Stimulated activated CD8-positive, alpha-beta memory T cell treated with anti-CD3 and anti-CD28 coated beads, Interleukin-7, amount 100 ng/mL, for 4 hours (primary cell): ENCODE data around the gene ZNF710.
"Not testable (repeated sequence)": the region's sequence is repeated elsewhere in the genome, so short reads cannot be mapped to it uniquely, and the experiment has no call there.

Experiments used
- DNase-seq, 2 donors: peaks; one replicate each; pipeline ENCODE4 v3.0.0-alpha.2; 2020; ENCODE audit warnings: low read depth in 2 of 2

Gene ZNF710

GRCh38 chr15:90001062-90001682 lies at the start of gene ZNF710:
Gene ZNF710 (plus strand): TSS chr15:90001324. CDS start chr15:90067138, 65,814 bp downstream.
- peak in 1 of 2 donors; percentile 24 for DNase-seq

- no peak for DNase-seq
These were observed 46.6 kb upstream of the ZNF710 start for GRCh38 chr15:89954541-89954940.

- not testable (repeated sequence) for DNase-seq
These were observed 45.6 kb upstream of the ZNF710 start for GRCh38 chr15:89955449-89955998.

- DNase-seq, result no peak
These were observed 42.9 kb upstream of the ZNF710 start for GRCh38 chr15:89958107-89958805.

- no peak for DNase-seq
These were observed 37.6 kb upstream of the ZNF710 start for GRCh38 chr15:89963301-89964231.

- DNase-seq, result no peak
These were observed 36.7 kb upstream of the ZNF710 start for GRCh38 chr15:89964232-89964954.

- no peak for DNase-seq
These were observed 33.2 kb upstream of the ZNF710 start for GRCh38 chr15:89967881-89968280.

- no peak for DNase-seq
These were observed 29.5 kb upstream of the ZNF710 start for GRCh38 chr15:89971592-89971997.

- DNase-seq, result no peak
These were observed 29.0 kb upstream of the ZNF710 start for GRCh38 chr15:89972085-89972484.

- DNase-seq, result no peak
These were observed 25.5 kb upstream of the ZNF710 start for GRCh38 chr15:89975482-89976245.

GRCh38 chr15:89976246-89976600 lies 24.9 kb upstream of the ZNF710 start:
- no peak for DNase-seq

- DNase-seq, result not testable (repeated sequence)
These were observed 23.3 kb upstream of the ZNF710 start for GRCh38 chr15:89977836-89978235.

GRCh38 chr15:89978914-89979313 lies 22.2 kb upstream of the ZNF710 start:
- DNase-seq, result no peak

GRCh38 chr15:89980896-89981295 lies 20.2 kb upstream of the ZNF710 start:
- DNase-seq, result no peak

GRCh38 chr15:89982315-89983055 lies 18.6 kb upstream of the ZNF710 start:
- DNase-seq, result no peak

- DNase-seq, result no peak
These were observed 17.1 kb upstream of the ZNF710 start for GRCh38 chr15:89984001-89984400.

GRCh38 chr15:89984421-89985010 lies 16.6 kb upstream of the ZNF710 start:
- DNase-seq, result no peak

GRCh38 chr15:89985111-89985510 lies 16.0 kb upstream of the ZNF710 start:
- DNase-seq, result no peak

- DNase-seq, result no peak
These were observed 9.8 kb upstream of the ZNF710 start for GRCh38 chr15:89991312-89991711.

GRCh38 chr15:89993349-89993748 lies 7.8 kb upstream of the ZNF710 start:
- no peak for DNase-seq
